Tibial nerve (tissue), 4 donors: Measurements from ENCODE around the gene NBPF1. TPM values are rescaled to one million over a fixed set of nuclear protein-coding genes. Genes with fewer than 3 reads are reported as not detected.
A peak's percentile ranks its signal among the peaks of the same experiment; 100 is the strongest.
"Not testable (repeated sequence)": the region's sequence is repeated elsewhere in the genome, so short reads cannot be mapped to it uniquely, and the experiment has no call there.

Experiments used
- DNase-seq, 2 donors: peaks; one replicate each; pipeline ENCODE4 v3.0.0-alpha.2; 2019; ENCODE audit warnings: low spot score in 2 of 2
- H3K27ac ChIP-seq, 4 donors: fragments of 200-600 bp; sonication (generic) in 3 of 4; one replicate each; pipeline ENCODE4 v1.5.1; 2017 to 2019; ENCODE audit warnings: mild to moderate bottlenecking in 1 of 4
- H3K27me3 ChIP-seq, 2 donors: fragments of 200-600 bp; sonication (generic) in 1 of 2; one replicate each; pipeline versions ENCODE4 v1.5.1 to v1.6.0; 2017 to 2019
- H3K36me3 ChIP-seq, 3 donors: fragments of 200-600 bp; sonication (generic); one replicate each; pipeline ENCODE4 v1.5.1; 2018 to 2019
- H3K4me1 ChIP-seq, 4 donors: fragments of 200-600 bp; sonication (generic) in 3 of 4; one replicate each; pipeline ENCODE4 v1.5.1; 2017 to 2019
- H3K4me3 ChIP-seq, 4 donors: fragments of 200-600 bp; sonication (generic) in 3 of 4; one replicate each; pipeline ENCODE4 v1.5.1; 2017 to 2019; ENCODE audit warnings: mild to moderate bottlenecking in 1 of 4, moderate library complexity in 1 of 4
- H3K9me3 ChIP-seq, 4 donors: fragments of 200-600 bp; sonication (generic) in 3 of 4; one replicate each; pipeline ENCODE4 v1.5.1; 2017 to 2019
- CTCF ChIP-seq, 5 experiments: fragments of 200-600 bp in 3 of 5; fragments of 450-650 bp in 2 of 5; sonication (generic) in 3 of 5; IDR thresholded peaks; one replicate each; pipeline ENCODE4 v1.5.1; 2016 to 2019; ENCODE audit warnings: antibody characterized with exemption in 5 of 5, mild to moderate bottlenecking in 3 of 5, moderate library complexity in 2 of 5
- EP300 ChIP-seq, 2 donors: sonication (generic); formaldehyde crosslinking; IDR thresholded peaks; one replicate each; pipeline ENCODE4 v1.6.1; 2017; ENCODE audit warnings: antibody characterized with exemption in 2 of 2, mild to moderate bottlenecking in 1 of 2
- POLR2A ChIP-seq, 2 donors: fragments of 450-650 bp; IDR thresholded peaks; one replicate each; pipeline ENCODE4 v1.6.1; 2017; ENCODE audit warnings: antibody characterized with exemption in 2 of 2, mild to moderate bottlenecking in 2 of 2, moderate library complexity in 2 of 2
- WGBS, 2 donors: methylation state at CpG; one replicate each; pipeline ENCODE4 v1.1.5; 2018; 5-methylcytosine and 5-hydroxymethylcytosine counted together
- total RNA-seq, 4 donors: library from RNA; depleted of rRNA; stranded (reverse); fragments of >200 nt; gene quantifications; one replicate each; pipeline ENCODE4 v1.1.0, GENCODE V29; 2016

The NBPF1 gene
- total RNA-seq, 4 donors from 2014 or later = 47.3 to 57.3 (median 53.1) TPM

- H3K4me3 ChIP-seq, H3K27ac ChIP-seq, H3K9me3 ChIP-seq, H3K4me1 ChIP-seq, H3K36me3 ChIP-seq: not testable (repeated sequence)
- TF ChIP-seq CTCF (IDR thresholded peaks at IDR 0.05) = peak in 1 of 5 experiments; percentile 9
- WGBS, 2 donors = 23 to 32% methylated on average over 8 to 32 of the region's 32 CpGs
- H3K27me3 ChIP-seq = peaks cover 0 to 27% of the 10 kb centered on the region in 2 donors
- peak in 1 of 2 donors; percentile 17 for DNase-seq
Measured at GRCh38 chr1:16532235-16532991, 81.0 kb downstream of the NBPF1 start.

- not testable (repeated sequence) for DNase-seq, H3K36me3 ChIP-seq, H3K4me1 ChIP-seq, H3K4me3 ChIP-seq, H3K9me3 ChIP-seq, H3K27ac ChIP-seq
- WGBS, 2 donors = 72 to 78% methylated on average over 3 of the region's 3 CpGs
- peaks cover 0 to 10% of the 10 kb centered on the region in 2 donors for H3K27me3 ChIP-seq
Measured at GRCh38 chr1:16528338-16528737, 85.0 kb downstream of the NBPF1 start.

- H3K9me3 ChIP-seq, H3K4me3 ChIP-seq, H3K4me1 ChIP-seq, DNase-seq, H3K36me3 ChIP-seq, H3K27me3 ChIP-seq, H3K27ac ChIP-seq: not testable (repeated sequence)
Measured at GRCh38 chr1:16525769-16526168, 87.6 kb downstream of the NBPF1 start.

- DNase-seq, H3K4me1 ChIP-seq: not testable (repeated sequence)
- 63 to 70% methylated on average over 5 of the region's 5 CpGs for WGBS, 2 donors
Measured at GRCh38 chr1:16521679-16522078, 91.7 kb downstream of the NBPF1 start.

GRCh38 chr1:16521288-16521583, 92.1 kb downstream of the NBPF1 start:
- no peak for DNase-seq
- Histone ChIP-seq H3K36me3 (no peaks in the 10 kb centered on the region), H3K27me3 (peaks cover 0 to 33% of the 10 kb centered on the region in 2 donors), H3K4me3 (no peak overlapping the region), H3K9me3 (no peaks in the 10 kb centered on the region), H3K27ac (no peak overlapping the region), H3K4me1 (no peaks in the 10 kb centered on the region)
- TF ChIP-seq POLR2A (IDR thresholded peaks at IDR 0.05) = no peak
- TF ChIP-seq CTCF (IDR thresholded peaks at IDR 0.05) = no peak
- no peak for TF ChIP-seq EP300 (IDR thresholded peaks at IDR 0.05)
- WGBS, 2 donors = 38 to 49% methylated on average over 12 of the region's 12 CpGs

More at GRCh38 chr1:16521679-16522078, 91.7 kb downstream of the NBPF1 start:
- H3K36me3 ChIP-seq, H3K4me3 ChIP-seq, H3K27ac ChIP-seq, H3K9me3 ChIP-seq: not testable (repeated sequence)
- H3K27me3 ChIP-seq = peaks cover 0 to 34% of the 10 kb centered on the region in 2 donors

- H3K36me3 ChIP-seq, DNase-seq, H3K9me3 ChIP-seq, H3K27ac ChIP-seq, H3K4me3 ChIP-seq, H3K4me1 ChIP-seq: not testable (repeated sequence)
- peaks cover 0 to 31% of the 10 kb centered on the region in 2 donors for H3K27me3 ChIP-seq
- 31 to 43% methylated on average over 39 to 44 of the region's 48 CpGs for WGBS, 2 donors
Measured at GRCh38 chr1:16520435-16521287, 92.7 kb downstream of the NBPF1 start.

- H3K4me1 ChIP-seq, H3K27ac ChIP-seq, H3K4me3 ChIP-seq, DNase-seq, H3K9me3 ChIP-seq, H3K36me3 ChIP-seq: not testable (repeated sequence)
- H3K27me3 ChIP-seq = peaks cover 0 to 31% of the 10 kb centered on the region in 2 donors
- WGBS, 2 donors = 40 to 41% methylated on average over 6 of the region's 6 CpGs
Measured at GRCh38 chr1:16519255-16519951, 94.0 kb downstream of the NBPF1 start.

GRCh38 chr1:16518913-16519254, 94.5 kb downstream of the NBPF1 start:
- not testable (repeated sequence) for H3K9me3 ChIP-seq, DNase-seq, H3K36me3 ChIP-seq, H3K27ac ChIP-seq, H3K4me1 ChIP-seq, H3K4me3 ChIP-seq
- peaks cover 0 to 31% of the 10 kb centered on the region in 2 donors for H3K27me3 ChIP-seq
- 27 to 29% methylated on average over 3 of the region's 3 CpGs for WGBS, 2 donors

GRCh38 chr1:16516694-16517410, 96.5 kb downstream of the NBPF1 start:
- not testable (repeated sequence) for H3K27ac ChIP-seq, DNase-seq, H3K9me3 ChIP-seq, H3K4me1 ChIP-seq, H3K4me3 ChIP-seq, H3K36me3 ChIP-seq
- peaks cover 0 to 31% of the 10 kb centered on the region in 2 donors for H3K27me3 ChIP-seq
- 82 to 87% methylated on average over 4 to 5 of the region's 5 CpGs for WGBS, 2 donors
